Measurements from ENCODE around the gene ASCL3.

GRCh38 chr11:8987446-8987845 is 44.6 kb upstream of the ASCL3 start:
- TF ChIP-seq CTCF (IDR thresholded peaks at IDR 0.05; ENCODE audit: low read depth, low read length, poor library complexity, severe bottlenecking) = no peak
- TF ChIP-seq EZH2phosphoT487 (IDR thresholded peaks at IDR 0.05; ENCODE audit: borderline replicate concordance, low read length) = no peak
